H9 (cell line): ENCODE measurements around the gene PLCG1. TPM values are rescaled to one million over a fixed set of nuclear protein-coding genes. Genes with fewer than 3 reads are reported as not detected.
"Not testable (repeated sequence)": the region's sequence is repeated elsewhere in the genome, so short reads cannot be mapped to it uniquely, and the experiment has no call there.

Source experiments
- DNase-seq: peaks from one replicate; pipeline ENCODE4 v3.0.0-alpha.2; 2017
- H2AFZ ChIP-seq: one replicate; pipeline ENCODE4 v1.6.1; 2013; ENCODE audit warnings: mild to moderate bottlenecking, low read length, control low read depth, moderate library complexity
- H2AK5ac ChIP-seq: 2 replicates; pipeline ENCODE4 v1.6.1; 2013; ENCODE audit warnings: low read length, control low read depth, mixed read lengths; ENCODE audit not compliant: insufficient read length
- H2BK120ac ChIP-seq: one replicate; pipeline ENCODE4 v1.6.1; 2013; ENCODE audit warnings: low read depth, mild to moderate bottlenecking, low read length, control low read depth, inconsistent platforms; ENCODE audit not compliant: poor library complexity, severe bottlenecking
- H2BK12ac ChIP-seq: 2 replicates; pipeline ENCODE4 v1.6.1; 2013; ENCODE audit warnings: low read length, control low read depth, mixed read lengths, low read depth; ENCODE audit not compliant: insufficient read length
- H2BK15ac ChIP-seq: 2 replicates; pipeline ENCODE4 v1.6.1; 2013; ENCODE audit warnings: low read depth, low read length, control low read depth
- H2BK20ac ChIP-seq: one replicate; pipeline ENCODE4 v1.6.1; 2013; ENCODE audit warnings: low read depth, mild to moderate bottlenecking, low read length, control low read depth, inconsistent platforms; ENCODE audit not compliant: poor library complexity, severe bottlenecking
- H2BK5ac ChIP-seq: 2 replicates; pipeline ENCODE4 v1.6.1; 2013; ENCODE audit warnings: low read length, control low read depth, mixed read lengths; ENCODE audit not compliant: insufficient read length
- H3K14ac ChIP-seq: 2 replicates; pipeline ENCODE4 v1.6.1; 2013; ENCODE audit warnings: low read length, control low read depth; ENCODE audit not compliant: insufficient read depth
- H3K18ac ChIP-seq: 2 replicates; pipeline ENCODE4 v1.6.1; 2013; ENCODE audit warnings: low read depth, mild to moderate bottlenecking, mixed read lengths, low read length, control low read depth; ENCODE audit not compliant: insufficient read length
- H3K23ac ChIP-seq: 2 replicates; pipeline ENCODE4 v1.6.1; 2013; ENCODE audit warnings: low read length, control low read depth, mixed read lengths, low read depth; ENCODE audit not compliant: insufficient read length
- H3K23me2 ChIP-seq: 2 replicates; pipeline ENCODE4 v1.6.1; 2013; ENCODE audit warnings: low read depth, mild to moderate bottlenecking, mixed read lengths, low read length, control low read depth; ENCODE audit not compliant: insufficient read length, poor library complexity, severe bottlenecking
- H3K27ac ChIP-seq: 2 replicates; pipeline ENCODE4 v1.5.1; 2013; ENCODE audit warnings: low read length, control low read depth, mixed read lengths, low read depth; ENCODE audit not compliant: insufficient read length
- H3K27me3 ChIP-seq: 2 replicates; pipeline ENCODE4 v1.6.1; 2013; ENCODE audit warnings: low read length, control low read depth, inconsistent platforms; ENCODE audit not compliant: insufficient read depth
- H3K4ac ChIP-seq: 2 replicates; pipeline ENCODE4 v1.6.1; 2013; ENCODE audit warnings: low read depth, mild to moderate bottlenecking, control low read depth, inconsistent platforms, low read length, moderate library complexity
- H3K4me1 ChIP-seq: 2 replicates; pipeline ENCODE4 v1.6.1; 2013; ENCODE audit warnings: low read length, control low read depth, inconsistent platforms; ENCODE audit not compliant: insufficient read depth
- H3K4me2 ChIP-seq: 2 replicates; pipeline ENCODE4 v1.6.1; 2013; ENCODE audit warnings: low read length, control low read depth, mixed read lengths; ENCODE audit not compliant: insufficient read length, insufficient read depth
- H3K56ac ChIP-seq: 2 replicates; pipeline ENCODE4 v1.6.1; 2013; ENCODE audit warnings: low read depth, mild to moderate bottlenecking, mixed read lengths, low read length, control low read depth; ENCODE audit not compliant: insufficient read length
- H3K79me1 ChIP-seq: 2 replicates; pipeline ENCODE4 v1.6.1; 2013; ENCODE audit warnings: low read depth, mild to moderate bottlenecking, moderate library complexity, low read length, control low read depth, inconsistent platforms; ENCODE audit not compliant: insufficient read depth, poor library complexity, severe bottlenecking
- H3K79me2 ChIP-seq: 2 replicates; pipeline ENCODE4 v1.6.1; 2013; ENCODE audit warnings: low read length, control low read depth, inconsistent platforms; ENCODE audit not compliant: insufficient read depth
- H3K9ac ChIP-seq: 2 replicates; pipeline ENCODE4 v1.6.1; 2013; ENCODE audit warnings: low read length, control low read depth, mixed read lengths; ENCODE audit not compliant: insufficient read length; ENCODE audit errors: extremely low read depth
- H3K9me3 ChIP-seq: one replicate; pipeline ENCODE4 v1.6.1; 2013; ENCODE audit warnings: low read depth, low read length, inconsistent platforms; ENCODE audit not compliant: control insufficient read depth
- H3T11ph ChIP-seq: one replicate; pipeline ENCODE4 v1.6.1; 2013; ENCODE audit warnings: mild to moderate bottlenecking, low read length, control low read depth, inconsistent platforms
- H4K20me1 ChIP-seq: one replicate; pipeline ENCODE4 v1.6.1; 2013; ENCODE audit not compliant: control insufficient read depth, insufficient read length, insufficient read depth
- H4K5ac ChIP-seq: 2 replicates; pipeline ENCODE4 v1.6.1; 2013; ENCODE audit warnings: low read depth, mild to moderate bottlenecking, mixed read lengths, low read length, control low read depth; ENCODE audit not compliant: insufficient read length
- H4K8ac ChIP-seq: replicated peaks from 2 replicates; pipeline ENCODE4 v1.6.1; 2013; ENCODE audit warnings: low read length, control low read depth, mixed read lengths, low read depth; ENCODE audit not compliant: insufficient read length
- H4K91ac ChIP-seq: 2 replicates; pipeline ENCODE4 v1.6.1; 2013; ENCODE audit warnings: low read depth, mild to moderate bottlenecking, moderate library complexity, mixed read lengths, low read length, control low read depth; ENCODE audit not compliant: insufficient read length
- H3K27ac Mint-ChIP-seq, 3 experiments: 2 replicates in 2 of 3; 3 replicates in 1 of 3; pipeline ENCODE4 v1.8.0; 2020 to 2021; ENCODE audit warnings: mixed read lengths in 3 of 3, mild to moderate bottlenecking in 1 of 3, moderate library complexity in 1 of 3
- H3K27me3 Mint-ChIP-seq: 2 replicates; pipeline ENCODE4 v1.8.0; 2021; ENCODE audit warnings: low read depth, mild to moderate bottlenecking, moderate library complexity, mixed read lengths
- H3K36me3 Mint-ChIP-seq, 3 experiments: 2 replicates in 2 of 3; 3 replicates in 1 of 3; pipeline ENCODE4 v1.8.0; 2020 to 2021; ENCODE audit warnings: low read depth in 3 of 3, mixed read lengths in 3 of 3; ENCODE audit not compliant: insufficient read depth in 1 of 3
- H3K4me1 Mint-ChIP-seq, 2 experiments: 2 replicates each; pipeline ENCODE4 v1.8.0; 2020; ENCODE audit warnings: mixed read lengths in 2 of 2
- H3K4me3 Mint-ChIP-seq, 2 experiments: 2 replicates in 1 of 2; 3 replicates in 1 of 2; pipeline ENCODE4 v1.8.0; 2020 to 2021; ENCODE audit warnings: mild to moderate bottlenecking in 2 of 2, mixed read lengths in 2 of 2, moderate library complexity in 1 of 2
- H3K9me3 Mint-ChIP-seq, 2 experiments: 2 replicates in 1 of 2; 3 replicates in 1 of 2; pipeline ENCODE4 v1.8.0; 2020; ENCODE audit warnings: mild to moderate bottlenecking in 2 of 2, mixed read lengths in 2 of 2, moderate library complexity in 1 of 2
- WGBS: extraction: QIAGEN DNeasy Blood & Tissue Kit; methylation state at CpG from one replicate; pipeline ENCODE4 v1.1.7; 2013; ENCODE audit warnings: missing lambda C conversion rate, low lambda C conversion rate, mixed read lengths; ENCODE audit not compliant: insufficient read length; ENCODE audit errors: extremely low coverage; 5-methylcytosine and 5-hydroxymethylcytosine counted together
- total RNA-seq: library from RNA; stranded (reverse); gene quantifications from 2 replicates; pipeline ENCODE4 v1.2.1, GENCODE V29; 2021
- TF ChIP-seq, protein P1 (sequence below): fragments of 200-600 bp; sonication (generic); conservative IDR thresholded peaks from 3 replicates; pipeline ENCODE4 v1.8.0; 2021; ENCODE audit warnings: antibody characterized with exemption, mild to moderate bottlenecking

Gene PLCG1
- total RNA-seq, 1 experiment from 2014 or later: 171 TPM

DNA sequence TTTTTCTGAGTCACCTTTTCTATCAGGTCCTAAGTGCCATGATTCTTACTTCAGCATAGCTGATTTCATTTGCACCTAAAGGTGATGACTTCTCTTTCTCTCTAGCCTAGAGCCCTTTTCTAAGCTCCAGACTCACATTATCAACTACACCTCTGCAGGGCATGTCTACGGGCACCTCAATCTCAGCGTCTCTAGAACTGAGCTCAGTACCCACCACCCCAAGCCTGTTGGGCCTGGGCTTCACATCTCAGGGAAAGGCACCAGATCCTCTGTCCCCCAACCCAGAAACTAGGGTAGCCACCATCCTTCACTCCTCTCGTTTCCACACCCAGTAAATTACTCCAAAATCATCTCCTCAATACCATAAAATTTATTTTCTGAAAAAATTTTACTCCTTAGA lies 10.6 kb upstream of the PLCG1 start:
- no peaks in the 10 kb centered on the region for H3K27me3 Mint-ChIP-seq
- no peak overlapping the region; the same call in 1 of the 2 replicates for H3K14ac ChIP-seq
- H3K4ac ChIP-seq: no peak overlapping the region
- no peak overlapping the region for H4K8ac ChIP-seq
- peak overlapping the region in 1 of 3 experiments; percentile 50; a peak in 2 of 7 replicates for H3K27ac Mint-ChIP-seq
- no peak overlapping the region for H3K56ac ChIP-seq
- H3K23ac ChIP-seq: no peak overlapping the region
- WGBS: 100% methylated on average over 1 of the region's 3 CpGs
- peaks cover 27 to 58% (median 31%) of the 10 kb centered on the region in 3 experiments for H3K36me3 Mint-ChIP-seq
- H3K79me2 ChIP-seq: no peaks in the 10 kb centered on the region
- H2BK5ac ChIP-seq: no peak overlapping the region
- H3K4me1 Mint-ChIP-seq: no peaks in the 10 kb centered on the region
- no peaks in the 10 kb centered on the region for H4K20me1 ChIP-seq
- H3K27me3 ChIP-seq: no peaks in the 10 kb centered on the region
- H3K4me2 ChIP-seq: no peak overlapping the region
- H3K9ac ChIP-seq: no peak overlapping the region
- H2BK12ac ChIP-seq: no peak overlapping the region
- H3K27ac ChIP-seq: no peak overlapping the region
- H3K4me3 Mint-ChIP-seq: no peak overlapping the region
- H3K18ac ChIP-seq: no peak overlapping the region
- no peak overlapping the region for H2BK20ac ChIP-seq
- H3K9me3 Mint-ChIP-seq: peaks cover 0 to 3% of the 10 kb centered on the region in 2 experiments; a peak in 2 of 5 replicates
- no peaks in the 10 kb centered on the region for H3K4me1 ChIP-seq
- DNase-seq: no peak
- H2AK5ac ChIP-seq: no peak overlapping the region
- H4K5ac ChIP-seq: no peak overlapping the region
- H2AFZ ChIP-seq: no peak overlapping the region
- H2BK120ac ChIP-seq: no peak overlapping the region
- H3T11ph ChIP-seq: no peak overlapping the region
- H3K9me3 ChIP-seq: no peaks in the 10 kb centered on the region
- no peaks in the 10 kb centered on the region for H3K79me1 ChIP-seq
- H3K23me2 ChIP-seq: no peaks in the 10 kb centered on the region
- H4K91ac ChIP-seq: no peak overlapping the region
- TF ChIP-seq, protein P1, sequence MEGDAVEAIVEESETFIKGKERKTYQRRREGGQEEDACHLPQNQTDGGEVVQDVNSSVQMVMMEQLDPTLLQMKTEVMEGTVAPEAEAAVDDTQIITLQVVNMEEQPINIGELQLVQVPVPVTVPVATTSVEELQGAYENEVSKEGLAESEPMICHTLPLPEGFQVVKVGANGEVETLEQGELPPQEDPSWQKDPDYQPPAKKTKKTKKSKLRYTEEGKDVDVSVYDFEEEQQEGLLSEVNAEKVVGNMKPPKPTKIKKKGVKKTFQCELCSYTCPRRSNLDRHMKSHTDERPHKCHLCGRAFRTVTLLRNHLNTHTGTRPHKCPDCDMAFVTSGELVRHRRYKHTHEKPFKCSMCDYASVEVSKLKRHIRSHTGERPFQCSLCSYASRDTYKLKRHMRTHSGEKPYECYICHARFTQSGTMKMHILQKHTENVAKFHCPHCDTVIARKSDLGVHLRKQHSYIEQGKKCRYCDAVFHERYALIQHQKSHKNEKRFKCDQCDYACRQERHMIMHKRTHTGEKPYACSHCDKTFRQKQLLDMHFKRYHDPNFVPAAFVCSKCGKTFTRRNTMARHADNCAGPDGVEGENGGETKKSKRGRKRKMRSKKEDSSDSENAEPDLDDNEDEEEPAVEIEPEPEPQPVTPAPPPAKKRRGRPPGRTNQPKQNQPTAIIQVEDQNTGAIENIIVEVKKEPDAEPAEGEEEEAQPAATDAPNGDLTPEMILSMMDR: no peak
- no peak overlapping the region for H2BK15ac ChIP-seq

DNA sequence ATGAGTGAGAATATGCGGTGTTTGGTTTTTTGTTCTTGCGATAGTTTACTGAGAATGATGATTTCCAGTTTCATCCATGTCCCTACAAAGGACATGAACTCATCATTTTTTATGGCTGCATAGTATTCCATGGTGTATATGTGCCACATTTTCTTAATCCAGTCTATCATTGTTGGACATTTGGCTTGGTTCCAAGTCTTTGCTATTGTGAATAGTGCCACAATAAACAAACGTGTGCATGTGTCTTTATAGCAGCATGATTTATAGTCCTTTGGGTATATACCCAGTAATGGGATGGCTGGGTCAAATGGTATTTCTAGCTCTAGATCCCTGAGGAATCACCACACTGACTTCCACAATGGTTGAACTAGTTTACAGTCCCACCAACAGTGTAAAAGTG lies 9.0 kb upstream of the PLCG1 start:
- H3K56ac ChIP-seq, H3K23ac ChIP-seq, H2AK5ac ChIP-seq, H3K4me2 ChIP-seq, H3K9me3 ChIP-seq, H4K8ac ChIP-seq, H3K14ac ChIP-seq, DNase-seq, H3K9me3 Mint-ChIP-seq, H3K27me3 Mint-ChIP-seq, H3K79me2 ChIP-seq, H3K4me1 ChIP-seq, H3K4ac ChIP-seq, H4K20me1 ChIP-seq, H3K9ac ChIP-seq, H3K27me3 ChIP-seq, H3K79me1 ChIP-seq, H2BK15ac ChIP-seq, H3K27ac Mint-ChIP-seq, H3T11ph ChIP-seq, H3K4me1 Mint-ChIP-seq, H2BK120ac ChIP-seq, H4K91ac ChIP-seq, H4K5ac ChIP-seq, H3K27ac ChIP-seq, H2BK20ac ChIP-seq, H2BK12ac ChIP-seq, H2AFZ ChIP-seq, H3K18ac ChIP-seq, H3K4me3 Mint-ChIP-seq, H3K23me2 ChIP-seq, H2BK5ac ChIP-seq: not testable (repeated sequence)
- WGBS: no CpG with 5 or more reads among the region's 3 CpGs
- H3K36me3 Mint-ChIP-seq: peaks cover 14 to 42% (median 21%) of the 10 kb centered on the region in 3 experiments
